ENCODE results near the gene NDST1.

NDST1 gene

DNA sequence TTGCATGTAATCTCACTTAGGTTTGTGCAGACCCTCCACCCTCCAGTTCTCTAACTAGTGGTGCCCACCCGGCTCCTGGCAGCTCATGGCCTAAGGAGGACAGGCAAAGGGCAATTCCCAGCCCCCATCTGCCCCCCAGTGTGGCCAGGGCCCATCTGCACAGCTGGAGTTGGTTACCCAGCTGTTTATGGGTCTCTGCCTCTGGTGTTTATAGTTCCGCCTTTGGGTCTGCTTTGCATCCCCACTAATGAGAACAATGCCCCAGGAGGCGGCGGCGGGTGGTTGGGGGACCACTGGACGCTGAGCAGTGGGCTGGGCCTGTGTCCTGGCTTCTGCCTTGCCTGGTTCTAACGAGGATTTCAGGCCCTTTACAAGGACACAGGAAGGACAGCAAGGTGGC is 62.4 kb downstream of the NDST1 start:
- no peak for DNase-seq (ENCODE audit: low read depth)

DNA sequence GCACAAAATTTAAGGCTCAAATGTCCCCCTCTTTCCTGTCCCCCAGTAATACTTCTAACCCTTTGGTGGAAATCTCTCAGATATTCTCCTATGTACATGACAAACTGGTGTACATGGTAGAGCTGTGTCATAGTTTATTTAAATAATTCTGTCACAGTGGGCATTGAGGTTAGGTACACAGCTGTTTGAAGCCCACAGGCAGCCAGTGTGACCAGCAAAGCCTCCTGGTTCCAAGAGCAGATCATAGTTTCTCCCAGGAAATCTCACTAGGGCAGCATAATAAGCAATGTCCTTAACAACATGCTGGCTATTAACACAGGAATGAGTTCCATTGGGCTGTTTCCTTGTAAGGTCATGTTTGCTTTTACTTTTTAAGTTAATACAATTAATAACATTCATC is 63.9 kb downstream of the NDST1 start:
- no peak for DNase-seq (ENCODE audit: low read depth)

DNA sequence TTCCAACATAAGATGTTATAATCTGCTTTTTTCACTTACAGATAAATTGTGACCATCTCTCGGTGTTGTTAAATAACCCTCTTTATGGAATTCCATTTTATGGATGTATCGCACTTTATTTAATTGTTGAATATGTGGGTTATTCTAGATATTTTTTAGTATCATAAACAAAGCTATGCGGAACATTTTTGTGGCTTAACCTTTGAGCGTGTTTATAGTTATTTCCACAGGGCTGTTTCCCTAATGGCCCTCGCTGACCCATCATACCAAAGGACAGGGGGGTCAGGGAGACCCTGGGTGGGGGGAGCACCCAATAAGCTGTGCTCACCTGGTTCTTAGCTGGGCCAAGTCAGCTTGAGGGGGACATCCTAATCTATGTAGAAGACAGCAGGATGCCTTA is 65.3 kb downstream of the NDST1 start:
- DNase-seq (ENCODE audit: low read depth), result no peak

DNA sequence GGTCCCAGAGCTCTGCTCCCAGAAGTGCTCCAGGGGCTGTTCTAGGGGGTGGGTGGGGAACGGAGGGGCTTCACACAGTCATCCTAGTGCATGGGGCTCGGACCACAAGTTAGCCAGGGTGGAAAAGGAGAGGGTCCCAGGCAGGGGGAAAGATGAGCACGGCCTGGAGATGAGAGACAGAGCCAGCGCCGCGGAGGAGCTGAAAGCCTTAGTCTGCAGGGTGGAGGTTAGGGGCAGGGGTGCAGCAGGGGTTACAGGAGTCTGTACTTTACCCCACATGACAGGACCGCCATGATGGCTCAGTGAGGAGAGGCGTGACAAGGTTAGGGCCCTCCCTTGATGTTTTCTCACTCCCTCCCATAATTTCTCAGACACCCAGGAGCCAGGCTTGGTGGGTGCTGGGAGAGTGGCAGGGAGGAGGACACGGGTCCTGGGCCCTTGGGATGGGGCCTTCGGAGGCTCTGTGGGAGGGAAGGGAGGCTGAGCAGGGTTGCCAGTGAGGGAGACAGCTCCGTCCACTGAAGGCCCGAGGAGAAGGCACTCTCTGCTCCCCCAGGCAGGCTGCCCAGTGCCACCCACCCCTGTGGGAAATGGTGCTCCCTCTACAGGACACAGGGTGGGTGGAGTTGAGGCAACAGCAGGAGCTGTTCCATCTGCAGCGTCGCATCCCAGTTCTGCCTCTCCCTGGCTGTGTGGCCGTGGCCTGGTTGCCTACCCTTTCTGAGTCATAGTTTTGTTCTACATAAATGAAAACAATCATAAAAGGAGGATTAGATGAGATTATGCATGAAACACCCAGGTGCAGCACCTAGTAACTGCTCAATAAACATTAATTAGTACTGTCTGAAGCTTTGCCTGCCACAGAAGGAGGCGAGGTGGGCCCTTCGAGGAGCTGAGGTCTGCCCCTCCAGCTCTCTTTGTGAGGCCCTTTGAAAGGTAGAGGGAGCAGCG is 66.2 kb downstream of the NDST1 start:
- no peak for DNase-seq (ENCODE audit: low read depth)

DNA sequence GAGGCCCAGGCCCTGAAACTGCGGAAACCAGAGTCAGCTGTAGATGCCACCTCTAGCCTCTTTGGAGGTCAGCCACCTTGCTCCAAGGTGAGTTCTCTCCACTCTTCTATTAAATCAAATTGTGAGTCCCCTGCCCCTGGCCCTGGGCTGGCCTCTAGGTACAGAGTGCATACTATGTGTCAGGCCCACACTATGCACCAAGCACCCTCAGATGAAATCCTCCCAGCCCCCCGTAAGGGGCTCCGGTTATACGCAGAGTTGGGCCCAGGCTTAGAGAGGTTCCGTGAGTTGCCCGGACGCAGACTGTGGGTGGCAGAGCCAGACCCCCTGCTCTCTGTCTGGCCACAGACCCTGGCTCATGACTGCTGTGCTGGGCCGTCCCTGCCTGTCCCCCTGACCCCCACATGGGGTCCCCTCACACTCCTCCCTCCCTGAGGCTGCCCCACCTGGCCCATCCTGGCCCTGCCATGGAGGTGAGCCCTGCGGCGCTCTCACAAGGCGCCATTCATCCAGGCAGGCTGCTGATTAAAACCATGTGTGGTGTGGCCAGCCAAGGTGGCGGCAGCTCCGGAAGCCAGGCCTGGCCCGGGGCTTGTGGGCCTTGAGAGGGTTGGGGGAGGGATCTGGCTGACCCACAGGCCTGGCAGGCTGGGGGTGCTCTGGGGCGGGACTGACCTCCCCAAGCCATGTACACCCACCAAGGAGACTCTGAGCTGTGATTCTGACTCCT is 67.1 kb downstream of the NDST1 start:
- DNase-seq (ENCODE audit: low read depth), result no peak

DNA sequence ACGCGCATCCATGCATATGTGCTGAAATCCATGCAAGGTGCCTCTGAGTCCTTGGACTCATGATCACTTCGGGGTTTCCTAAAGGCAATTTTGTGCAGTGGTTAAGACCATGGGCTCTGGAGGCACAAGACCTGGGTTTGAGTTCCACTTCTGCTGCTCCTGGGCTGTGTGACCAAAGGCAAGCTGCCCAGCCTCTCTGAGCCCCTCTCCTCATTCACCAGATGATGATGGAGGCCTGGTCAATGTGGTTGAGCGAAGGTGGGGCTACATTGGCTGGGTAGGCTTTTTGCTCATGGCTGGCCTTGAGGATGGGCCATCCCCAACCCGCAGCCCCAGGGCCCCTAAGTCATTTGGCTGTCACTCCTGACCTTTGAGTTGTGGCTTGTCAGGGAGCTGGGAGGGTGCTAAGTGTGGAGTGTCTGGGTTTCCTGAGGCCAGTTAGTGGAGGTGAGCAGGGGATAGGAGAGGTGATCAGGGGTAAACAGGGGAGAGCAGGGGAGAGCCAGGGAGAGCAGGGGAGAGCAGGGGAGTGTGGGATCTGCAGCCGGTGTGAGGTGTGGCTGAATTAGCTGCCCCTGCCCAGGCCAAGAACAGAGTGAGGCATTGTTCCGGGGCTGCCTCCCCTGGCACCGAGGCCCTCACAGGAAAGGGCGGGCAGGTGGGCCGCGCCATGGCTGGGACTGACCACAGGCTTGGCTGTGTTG is 68.0 kb downstream of the NDST1 start:
- DNase-seq (ENCODE audit: low read depth), result no peak

DNA sequence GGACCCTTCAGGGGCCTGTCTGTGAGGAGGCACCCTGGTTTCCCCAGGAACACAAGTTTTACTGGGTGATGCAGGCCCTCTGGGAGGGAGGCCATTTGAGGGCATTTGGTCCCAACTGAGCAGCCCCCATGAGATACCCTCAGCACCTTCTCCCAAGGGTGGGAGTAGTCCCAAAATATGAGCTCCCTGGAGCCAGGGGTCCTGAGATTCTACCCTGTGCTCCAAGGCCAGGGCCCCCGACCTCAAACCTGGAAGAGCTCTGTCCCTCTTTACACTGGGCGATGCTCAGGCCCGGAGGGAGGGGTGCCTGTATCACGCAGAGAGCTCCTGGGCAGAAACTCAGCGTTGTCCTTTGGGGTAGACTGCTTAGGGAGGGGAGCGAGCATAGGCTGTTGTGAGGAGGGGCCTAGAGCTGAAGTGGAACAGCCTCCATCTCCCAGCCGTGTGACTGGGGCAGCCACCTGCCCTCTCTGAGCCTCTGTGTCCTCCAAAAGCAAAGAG is 68.6 kb downstream of the NDST1 start:
- no peak for DNase-seq (ENCODE audit: low read depth)

DNA sequence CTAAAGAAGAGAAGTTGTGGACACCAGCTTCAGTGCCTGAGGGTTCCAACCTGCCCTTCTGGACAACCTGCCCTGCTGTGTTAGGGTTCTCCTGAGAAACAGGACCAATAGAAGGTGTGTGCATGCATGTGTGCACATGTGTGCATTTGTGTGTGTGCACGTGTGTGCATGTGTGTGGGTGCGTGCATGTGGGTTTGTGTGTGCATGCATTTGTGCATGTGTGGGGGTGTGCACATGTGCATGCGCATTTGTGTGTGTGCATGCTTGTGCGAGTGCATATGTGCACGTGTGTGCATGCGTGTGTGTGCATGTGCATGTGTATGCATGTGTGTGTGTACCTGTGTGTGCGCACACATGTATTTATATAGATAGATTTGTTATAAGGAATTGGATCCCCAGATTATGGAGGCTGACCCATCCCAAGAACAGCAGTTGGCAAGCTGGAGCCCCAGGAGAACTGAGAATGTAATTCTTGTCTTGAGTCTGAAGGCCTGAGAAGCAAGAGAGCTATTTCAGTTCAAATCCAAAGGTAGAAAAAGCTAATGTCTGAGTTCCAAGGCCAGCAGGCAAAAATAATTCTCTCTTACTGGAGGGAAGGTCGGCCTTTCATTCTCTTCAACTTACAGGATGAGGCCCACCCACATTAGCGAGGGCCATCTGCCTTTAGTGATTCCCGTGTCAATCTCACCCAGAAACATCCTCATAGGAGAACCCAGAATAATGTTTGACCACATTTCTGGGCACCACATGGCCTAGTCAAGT is 69.6 kb downstream of the NDST1 start:
- no peak for DNase-seq (ENCODE audit: low read depth)

DNA sequence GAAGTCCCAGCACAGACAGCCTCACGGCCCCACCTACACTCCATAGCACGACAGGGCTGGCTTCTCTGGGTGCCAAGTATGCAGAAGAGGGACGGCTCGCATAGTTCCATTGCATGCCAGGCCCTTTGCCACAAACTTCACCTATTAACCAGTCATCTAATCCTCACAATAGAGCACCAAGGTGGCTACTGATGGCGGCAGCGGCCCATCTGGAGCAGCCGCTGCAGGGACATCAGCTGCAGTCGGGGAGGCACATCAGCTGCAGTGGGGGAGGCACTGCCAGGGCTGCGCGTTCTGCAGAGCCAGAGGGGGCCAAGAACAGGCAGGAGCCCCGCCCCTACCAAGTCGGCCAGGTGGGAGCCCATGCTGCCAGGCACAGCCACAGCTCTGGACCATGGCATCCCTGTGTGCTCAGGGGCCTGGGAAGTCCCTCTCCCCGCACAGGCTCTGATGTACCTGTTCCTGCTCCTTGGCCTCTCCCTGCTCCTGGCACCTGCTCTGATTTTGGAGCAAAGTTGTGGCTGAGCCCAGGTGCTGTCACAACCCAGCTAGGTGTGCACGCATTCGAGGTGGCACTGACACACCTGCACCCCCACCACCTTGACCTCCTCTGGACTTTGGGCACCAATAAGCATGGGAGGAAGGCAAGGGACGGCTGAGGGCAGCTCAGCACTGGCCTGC is 71.0 kb downstream of the NDST1 start:
- DNase-seq (ENCODE audit: low read depth), result no peak

DNA sequence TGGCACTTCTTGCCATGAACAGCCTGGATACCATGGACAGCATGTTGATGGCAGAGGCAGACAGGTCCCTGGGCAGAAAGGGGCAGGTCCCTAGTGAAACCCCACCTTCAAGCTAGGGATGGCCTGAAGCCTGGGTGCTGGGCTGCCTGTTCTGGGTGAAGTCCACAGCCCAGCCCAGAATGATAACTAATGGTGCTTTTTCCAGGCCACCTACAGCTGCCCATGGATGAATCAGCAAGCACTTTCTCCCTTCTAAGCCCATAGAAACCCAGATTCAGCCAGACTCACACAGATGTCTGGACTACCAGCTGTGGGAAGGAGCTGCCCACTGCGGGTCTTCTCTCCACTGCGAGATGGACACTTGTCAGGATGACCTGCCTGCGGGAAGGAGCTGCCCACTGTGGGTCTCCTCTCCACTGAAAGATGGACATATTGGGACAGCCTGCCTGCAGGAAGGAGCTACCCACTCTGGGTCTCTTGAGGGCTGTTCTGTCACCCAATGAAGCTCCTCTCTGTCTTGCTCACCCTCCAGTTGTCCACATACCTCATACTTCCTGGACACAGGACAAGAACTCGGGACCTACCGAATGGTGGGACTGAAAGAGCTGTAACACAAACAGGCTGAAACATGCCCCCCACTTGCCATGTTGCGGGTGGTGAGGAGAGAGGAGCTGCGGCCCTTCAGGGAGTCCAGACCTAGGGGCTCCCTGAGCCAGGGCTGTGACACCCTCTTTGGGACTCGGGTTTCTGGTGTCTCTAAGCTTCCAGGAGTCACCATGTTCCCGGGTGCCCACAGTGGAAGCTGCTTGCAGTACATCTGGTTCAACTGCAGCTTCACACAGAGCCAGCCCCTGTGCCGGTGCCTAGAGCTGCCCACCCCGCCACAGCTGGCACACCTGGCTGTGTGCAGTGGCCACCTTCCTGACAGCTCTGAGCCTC is 71.8 kb downstream of the NDST1 start:
- no peak for DNase-seq (ENCODE audit: low read depth)

DNA sequence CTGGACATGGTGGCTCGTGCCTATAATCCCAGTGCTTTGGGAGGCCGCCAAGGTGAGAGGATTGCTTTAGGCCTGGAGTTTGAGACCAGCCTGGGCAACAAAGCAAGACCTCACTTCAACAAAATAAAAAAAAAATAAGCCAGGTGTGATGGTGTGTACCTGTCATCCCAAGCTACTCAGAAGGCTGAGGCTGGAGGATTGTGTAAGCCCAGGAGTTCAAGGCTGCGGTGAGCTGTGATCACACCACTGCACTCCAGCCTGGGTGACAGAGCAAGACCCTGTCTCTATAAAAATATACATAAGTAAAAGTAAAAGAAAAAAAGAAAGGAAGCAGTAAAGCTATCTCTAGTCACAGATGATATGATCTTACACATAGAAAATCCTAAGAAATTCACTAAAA is 73.0 kb downstream of the NDST1 start:
- no peak for DNase-seq (ENCODE audit: low read depth)

DNA sequence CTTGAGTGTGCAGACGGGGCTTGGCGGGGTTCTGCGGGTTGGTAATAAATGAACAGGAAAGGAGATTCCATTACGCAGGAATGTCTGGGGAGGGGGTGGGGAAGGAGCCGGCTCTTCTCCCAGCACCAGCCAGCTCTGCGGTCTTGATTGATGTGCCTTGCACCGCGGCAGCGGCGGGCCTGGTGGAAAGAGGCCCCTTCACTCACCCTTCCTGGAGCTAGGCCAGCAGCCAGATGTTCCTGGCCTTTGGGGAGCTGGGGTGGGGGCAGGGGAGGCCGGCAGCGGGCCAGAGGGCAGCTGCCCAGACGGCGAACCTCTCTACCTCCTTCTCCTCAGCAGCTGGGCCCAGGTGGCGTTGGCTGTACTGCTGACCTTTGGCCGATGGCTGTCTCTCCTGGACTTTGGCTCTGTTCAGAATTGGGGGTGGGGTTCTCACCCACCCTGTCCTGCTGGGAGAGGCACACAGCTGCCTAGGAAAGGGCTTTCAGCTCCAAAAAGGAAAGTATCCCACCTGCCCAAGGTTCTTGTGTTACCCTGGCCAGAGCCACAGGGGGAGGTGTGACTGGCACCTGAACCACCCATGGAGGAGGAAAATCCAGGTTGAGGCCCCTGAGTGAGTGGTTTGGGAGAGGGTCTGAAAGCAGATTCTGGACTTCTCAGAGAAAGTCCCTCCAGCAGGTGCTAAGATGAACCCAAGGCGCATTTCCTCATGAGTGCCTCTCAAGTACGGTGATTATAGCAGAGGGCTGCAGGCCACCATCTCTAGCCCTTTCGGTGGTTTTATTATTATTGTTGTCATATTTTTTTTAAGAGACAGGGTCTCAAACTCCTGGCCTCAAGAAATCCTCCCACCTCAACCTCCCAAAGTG is 74.5 kb downstream of the NDST1 start:
- DNase-seq (ENCODE audit: low read depth), result no peak

DNA sequence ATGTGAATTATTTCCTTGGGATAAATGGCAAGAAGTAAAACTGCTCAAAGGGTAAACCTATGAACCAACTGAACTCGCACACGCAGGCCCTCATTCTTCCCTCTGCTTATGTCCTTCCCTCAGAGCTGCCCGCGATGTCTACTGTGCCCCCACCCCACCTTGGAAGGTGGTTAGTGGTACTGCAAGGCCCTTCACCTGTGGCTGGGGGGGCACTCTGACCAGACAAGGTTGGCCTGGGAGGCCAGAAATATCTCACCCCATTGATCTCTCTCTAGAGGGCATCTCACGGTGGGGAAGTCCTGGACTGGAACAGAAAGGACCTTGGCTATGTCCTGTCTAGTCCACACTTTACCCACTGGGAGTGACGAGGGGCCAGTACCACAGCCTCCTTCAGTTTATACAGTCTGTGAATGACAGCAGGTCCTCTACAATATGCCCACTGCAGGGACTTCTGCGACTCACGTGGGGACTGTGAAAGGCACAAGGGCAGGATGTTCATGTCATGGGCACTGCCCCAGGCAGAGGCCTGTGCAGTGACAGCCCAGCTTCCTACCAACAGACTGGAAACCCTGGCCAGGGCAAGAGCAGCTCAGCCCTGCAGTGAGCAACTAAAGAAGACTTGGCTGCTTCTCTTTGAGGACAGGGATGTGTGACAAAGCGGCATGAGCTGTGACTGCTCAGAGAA is 75.8 kb downstream of the NDST1 start:
- DNase-seq (ENCODE audit: low read depth), result no peak

DNA sequence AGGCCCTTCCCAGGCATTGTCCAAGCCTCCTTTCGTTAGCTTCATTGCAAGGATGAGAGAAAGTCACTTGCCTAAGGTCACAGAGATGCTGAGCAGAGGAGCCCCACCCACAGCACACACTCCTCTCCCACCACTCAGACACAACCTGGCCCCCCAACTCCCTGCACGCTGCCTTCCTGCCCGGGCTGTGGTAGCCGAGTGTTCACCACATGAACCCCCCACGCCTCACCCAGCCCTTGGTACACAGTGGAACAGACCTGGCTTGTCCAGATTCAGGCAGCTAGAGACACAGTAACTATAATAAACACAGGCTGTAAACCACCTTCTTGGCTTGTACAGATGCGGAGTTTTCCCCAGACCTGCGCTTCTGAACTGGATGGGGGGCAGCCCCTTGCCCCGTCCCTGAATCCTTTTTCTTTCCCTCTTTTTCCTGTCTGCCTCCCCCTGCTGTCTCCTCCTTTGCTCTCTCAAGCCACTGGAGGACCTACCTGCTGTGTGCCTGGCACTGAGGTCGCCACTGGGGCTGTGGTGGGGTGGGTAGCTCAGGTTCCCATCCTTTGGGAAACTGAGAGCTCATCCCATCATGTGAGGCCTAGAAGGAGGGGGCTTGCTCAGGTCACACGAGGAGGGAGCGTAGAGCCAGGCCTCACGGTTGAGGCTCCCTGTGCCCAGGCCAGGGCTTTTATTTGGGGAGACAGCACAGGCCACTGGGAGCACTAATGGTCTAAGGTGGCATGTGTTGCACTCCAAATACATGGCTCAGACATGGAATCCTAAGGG is 76.8 kb downstream of the NDST1 start:
- no peak for DNase-seq (ENCODE audit: low read depth)

DNA sequence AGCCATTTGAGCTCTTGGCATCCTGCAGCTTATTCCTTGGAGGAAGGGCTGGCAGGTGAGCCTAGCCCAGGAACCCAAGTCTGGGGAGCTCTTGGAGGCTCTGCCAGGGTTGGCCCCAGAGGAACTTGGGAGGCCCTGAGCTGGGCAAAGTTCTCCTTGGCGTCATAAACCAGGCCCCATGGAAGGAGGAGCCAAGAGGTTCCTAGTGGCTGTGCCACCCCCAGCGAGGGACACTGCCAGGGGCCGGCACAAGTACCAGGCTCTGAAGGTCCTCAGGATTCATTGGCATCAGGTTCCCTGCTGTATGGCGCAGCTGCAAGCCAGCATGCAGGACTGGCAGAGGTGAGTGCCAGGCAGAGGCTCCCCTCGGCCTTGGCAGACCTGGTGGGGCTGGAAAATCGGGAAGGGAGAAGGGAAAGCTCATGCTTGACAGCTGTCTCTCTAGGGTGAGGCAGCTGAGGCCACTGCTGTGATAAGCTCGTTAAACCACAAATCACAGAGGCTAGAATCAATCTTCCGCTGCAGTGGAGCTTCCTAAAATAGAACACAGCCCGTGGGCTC is 77.9 kb downstream of the NDST1 start:
- DNase-seq (ENCODE audit: low read depth), result no peak

DNA sequence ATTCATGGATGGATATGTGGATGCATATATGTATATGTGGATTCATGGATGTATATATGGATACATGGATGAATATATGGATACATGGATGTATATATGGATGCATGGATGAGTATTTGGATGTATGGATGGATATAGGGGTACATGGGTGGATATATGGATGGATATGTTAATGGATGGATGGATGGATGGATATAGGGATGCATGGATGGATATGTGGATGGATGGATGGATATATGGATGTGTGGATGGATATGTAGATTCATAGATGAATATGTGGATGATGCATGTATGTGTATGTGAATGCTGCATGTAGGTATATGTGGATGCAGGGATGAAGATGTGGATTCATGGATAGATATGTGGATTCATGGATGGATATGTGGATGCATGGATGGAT is 79.1 kb downstream of the NDST1 start:
- DNase-seq (ENCODE audit: low read depth), result no peak

DNA sequence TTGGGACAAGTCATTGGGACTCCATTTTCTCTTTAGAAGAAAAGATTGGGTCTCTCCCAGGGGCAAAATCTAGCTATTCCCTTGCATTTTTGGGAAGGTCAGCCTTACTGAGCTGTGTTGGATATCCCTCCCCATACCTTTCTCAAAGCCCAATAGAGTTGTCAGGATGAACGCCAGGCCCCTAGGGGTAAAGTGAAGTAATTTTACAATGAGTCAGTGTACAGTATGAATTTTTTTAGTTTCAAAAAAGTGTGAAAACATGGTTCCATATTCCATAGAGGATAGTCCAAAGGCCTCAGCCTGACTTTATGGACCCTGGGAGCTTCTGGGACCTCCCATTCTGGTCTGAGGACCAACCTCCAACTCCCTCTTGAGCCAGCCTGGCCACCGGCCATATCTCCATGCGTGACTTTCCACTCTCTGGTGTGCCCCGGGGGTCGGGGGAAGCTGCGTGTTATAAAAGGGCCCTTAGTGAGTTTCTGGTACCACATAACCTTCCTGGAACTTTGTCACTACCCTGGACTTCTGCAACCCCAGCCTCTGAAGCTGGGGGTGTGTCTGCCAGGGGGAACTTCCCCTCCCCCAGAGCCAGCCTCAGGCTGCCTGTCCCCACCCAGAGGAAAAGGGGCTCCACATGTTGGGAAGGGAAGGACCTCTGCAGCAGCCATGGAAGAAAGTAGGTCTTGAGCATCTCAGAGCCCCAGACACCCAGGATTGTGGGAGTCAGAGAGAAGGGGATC is 80.1 kb downstream of the NDST1 start:
- DNase-seq (ENCODE audit: low read depth), result no peak
